Mucosa of stomach (tissue), 1 donor: ENCODE measurements around the gene RAB3D.

Source experiments
- H3K27me3 ChIP-seq: one replicate; pipeline ENCODE4 v1.7.0; 2013; ENCODE audit warnings: mild to moderate bottlenecking, low read length; ENCODE audit not compliant: control insufficient read depth, insufficient read depth
- H3K36me3 ChIP-seq: one replicate; pipeline ENCODE4 v1.7.0; 2013; ENCODE audit warnings: low read length; ENCODE audit not compliant: control insufficient read depth, insufficient read depth
- H3K4me1 ChIP-seq: one replicate; pipeline ENCODE4 v1.7.0; 2013; ENCODE audit warnings: mild to moderate bottlenecking, low read length; ENCODE audit not compliant: control insufficient read depth, insufficient read depth
- H3K4me3 ChIP-seq: one replicate; pipeline ENCODE4 v1.7.0; 2013; ENCODE audit warnings: low read length
- H3K9ac ChIP-seq: one replicate; pipeline ENCODE4 v1.7.0; 2013; ENCODE audit warnings: mild to moderate bottlenecking, low read length, moderate library complexity
- H3K9me3 ChIP-seq: one replicate; pipeline ENCODE4 v1.7.0; 2013; ENCODE audit warnings: mild to moderate bottlenecking, low read length, moderate library complexity; ENCODE audit not compliant: control insufficient read depth
- donor health status: Pancreatic carcinoma.

The RAB3D gene

GRCh38 chr19:11377237-11377636 lies 37.8 kb upstream of the RAB3D start:
- Histone ChIP-seq H3K36me3 (no peaks in the 10 kb centered on the region), H3K27me3 (no peaks in the 10 kb centered on the region), H3K4me1 (peaks cover 53% of the 10 kb centered on the region), H3K9ac (no peak overlapping the region), H3K9me3 (no peaks in the 10 kb centered on the region), H3K4me3 (no peak overlapping the region)

- Histone ChIP-seq H3K9me3 (no peaks in the 10 kb centered on the region), H3K36me3 (no peaks in the 10 kb centered on the region), H3K9ac (peak overlapping the region; percentile 75), H3K4me3 (peak overlapping the region; percentile 18), H3K4me1 (peaks cover 40% of the 10 kb centered on the region), H3K27me3 (no peaks in the 10 kb centered on the region)
Observed at GRCh38 chr19:11375143-11375948, 35.9 kb upstream of the RAB3D start.

GRCh38 chr19:11374433-11375142 lies 35.1 kb upstream of the RAB3D start, which contains the start of gene SWSAP1:
Gene SWSAP1, plus strand, starts transcription at chr19:11374666. Its CDS starts 15 bp downstream, at chr19:11374681.
- H3K9me3 ChIP-seq = no peaks in the 10 kb centered on the region
- no peaks in the 10 kb centered on the region for H3K36me3 ChIP-seq
- H3K27me3 ChIP-seq = no peaks in the 10 kb centered on the region
- H3K9ac ChIP-seq = peak within 1 kb of the TSS; percentile 84
- peak within 1 kb of the TSS; percentile 51 for H3K4me3 ChIP-seq
- H3K4me1 ChIP-seq = peaks cover 37% of the 10 kb centered on the region

GRCh38 chr19:11373885-11374432 lies 34.5 kb upstream of the RAB3D start:
- H3K4me1 ChIP-seq = peaks cover 37% of the 10 kb centered on the region
- no peaks in the 10 kb centered on the region for H3K27me3 ChIP-seq
- H3K9me3 ChIP-seq = no peaks in the 10 kb centered on the region
- peak overlapping the region; percentile 84 for H3K9ac ChIP-seq
- H3K36me3 ChIP-seq = no peaks in the 10 kb centered on the region
- H3K4me3 ChIP-seq = peak overlapping the region; percentile 51

GRCh38 chr19:11373166-11373884 lies 33.9 kb upstream of the RAB3D start:
- H3K9me3 ChIP-seq = no peaks in the 10 kb centered on the region
- H3K36me3 ChIP-seq = no peaks in the 10 kb centered on the region
- H3K4me3 ChIP-seq = no peak overlapping the region
- H3K9ac ChIP-seq = no peak overlapping the region
- no peaks in the 10 kb centered on the region for H3K27me3 ChIP-seq
- peaks cover 31% of the 10 kb centered on the region for H3K4me1 ChIP-seq

GRCh38 chr19:11370744-11371143 lies 31.3 kb upstream of the RAB3D start:
- H3K27me3 ChIP-seq = no peaks in the 10 kb centered on the region
- no peak overlapping the region for H3K9ac ChIP-seq
- H3K9me3 ChIP-seq = no peaks in the 10 kb centered on the region
- no peaks in the 10 kb centered on the region for H3K36me3 ChIP-seq
- no peak overlapping the region for H3K4me3 ChIP-seq
- peaks cover 11% of the 10 kb centered on the region for H3K4me1 ChIP-seq

GRCh38 chr19:11367528-11367927 lies 28.1 kb upstream of the RAB3D start:
- no peak overlapping the region for H3K9ac ChIP-seq
- no peak overlapping the region for H3K4me3 ChIP-seq
- no peaks in the 10 kb centered on the region for H3K9me3 ChIP-seq
- H3K4me1 ChIP-seq = no peaks in the 10 kb centered on the region
- H3K36me3 ChIP-seq = no peaks in the 10 kb centered on the region
- no peaks in the 10 kb centered on the region for H3K27me3 ChIP-seq

- Histone ChIP-seq H3K4me1 (peaks cover 5% of the 10 kb centered on the region), H3K27me3 (no peaks in the 10 kb centered on the region), H3K9me3 (no peaks in the 10 kb centered on the region), H3K9ac (no peak overlapping the region), H3K4me3 (no peak overlapping the region), H3K36me3 (no peaks in the 10 kb centered on the region)
Observed at GRCh38 chr19:11365557-11366117, 26.2 kb upstream of the RAB3D start.

GRCh38 chr19:11364935-11365334 lies 25.5 kb upstream of the RAB3D start:
- Histone ChIP-seq H3K36me3 (no peaks in the 10 kb centered on the region), H3K4me3 (no peak overlapping the region), H3K9me3 (no peaks in the 10 kb centered on the region), H3K9ac (no peak overlapping the region), H3K27me3 (no peaks in the 10 kb centered on the region), H3K4me1 (peaks cover 5% of the 10 kb centered on the region)

GRCh38 chr19:11364296-11364904 lies 24.9 kb upstream of the RAB3D start:
- H3K4me1 ChIP-seq = peaks cover 5% of the 10 kb centered on the region
- H3K9me3 ChIP-seq = no peaks in the 10 kb centered on the region
- H3K9ac ChIP-seq = no peak overlapping the region
- no peaks in the 10 kb centered on the region for H3K27me3 ChIP-seq
- no peaks in the 10 kb centered on the region for H3K36me3 ChIP-seq
- no peak overlapping the region for H3K4me3 ChIP-seq

GRCh38 chr19:11363881-11364280 lies 24.4 kb upstream of the RAB3D start:
- peaks cover 5% of the 10 kb centered on the region for H3K4me1 ChIP-seq
- H3K9ac ChIP-seq = no peak overlapping the region
- H3K36me3 ChIP-seq = no peaks in the 10 kb centered on the region
- H3K27me3 ChIP-seq = no peaks in the 10 kb centered on the region
- no peaks in the 10 kb centered on the region for H3K9me3 ChIP-seq
- no peak overlapping the region for H3K4me3 ChIP-seq
